Activated naive CD8-positive, alpha-beta T cell treated with anti-CD3 and anti-CD28 coated beads, Interleukin-2, amount 50 U/mL, for 24 hours (primary cell): ENCODE results near the gene PCDHGB4.
A peak's percentile ranks its signal among the peaks of the same experiment; 100 is the strongest.
"Not testable (repeated sequence)": the region's sequence is repeated elsewhere in the genome, so short reads cannot be mapped to it uniquely, and the experiment has no call there.

ENCODE experiments used
- ATAC-seq: fragments of 150-1000 bp; cut with Tn5 transposase; one replicate; pipeline ENCODE4 v1.10.0; 2021
- DNase-seq: peaks from one replicate; pipeline ENCODE4 v3.0.0; 2021
- H3K27ac Mint-ChIP-seq: one replicate; pipeline ENCODE4 v1.8.0; 2021; ENCODE audit warnings: mild to moderate bottlenecking, mixed read lengths
- H3K27me3 Mint-ChIP-seq: one replicate; pipeline ENCODE4 v1.8.0; 2021; ENCODE audit warnings: mixed read lengths
- H3K36me3 Mint-ChIP-seq: one replicate; pipeline ENCODE4 v1.8.0; 2021; ENCODE audit warnings: low read depth, mixed read lengths
- H3K4me1 Mint-ChIP-seq: one replicate; pipeline ENCODE4 v1.8.0; 2021; ENCODE audit warnings: mixed read lengths
- H3K4me3 Mint-ChIP-seq: one replicate; pipeline ENCODE4 v1.8.0; 2021; ENCODE audit warnings: mild to moderate bottlenecking, moderate library complexity, mixed read lengths
- H3K9me3 Mint-ChIP-seq: one replicate; pipeline ENCODE4 v1.8.0; 2021; ENCODE audit warnings: mixed read lengths

PCDHGB4 gene

DNA sequence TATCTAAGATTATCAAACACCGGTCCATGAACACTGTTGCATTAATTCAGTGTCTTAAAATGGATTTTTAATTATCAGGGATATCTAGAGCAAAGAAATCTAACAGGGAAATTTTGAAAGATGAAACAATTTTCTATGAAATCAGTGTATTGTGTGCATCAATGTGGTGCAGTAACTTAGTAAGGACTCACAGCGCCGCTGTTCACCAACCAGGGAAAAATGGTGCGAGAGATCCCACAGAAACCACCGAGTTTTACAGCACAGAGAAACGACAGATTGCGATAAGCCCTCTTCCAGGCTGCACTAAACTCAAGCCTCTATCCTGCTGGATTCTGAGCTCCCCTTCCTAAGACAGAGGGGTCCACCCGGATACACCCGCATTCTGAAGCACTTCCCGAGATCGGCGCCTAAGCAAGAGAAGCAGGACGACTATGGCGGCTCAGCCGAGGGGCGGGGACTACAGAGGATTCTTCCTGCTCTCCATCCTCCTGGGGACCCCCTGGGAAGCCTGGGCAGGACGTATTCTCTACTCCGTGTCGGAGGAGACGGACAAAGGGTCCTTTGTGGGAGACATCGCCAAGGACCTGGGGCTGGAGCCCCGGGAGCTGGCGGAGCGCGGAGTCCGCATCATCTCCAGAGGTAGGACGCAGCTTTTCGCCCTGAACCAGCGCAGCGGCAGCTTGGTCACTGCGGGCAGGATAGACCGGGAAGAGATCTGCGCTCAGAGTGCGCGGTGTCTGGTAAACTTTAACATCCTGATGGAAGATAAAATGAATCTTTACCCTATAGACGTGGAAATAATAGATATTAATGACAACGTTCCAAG, 4.8 kb upstream of the PCDHGB4 start, which contains the start of gene PCDHGA7:
Gene PCDHGA7 (plus strand): TSS at position 274 of the 826 bp plus-strand sequence. CDS start 158 bp downstream, at position 432.
- no peaks in the 10 kb centered on the region for H3K4me1 Mint-ChIP-seq
- peaks cover 18% of the 10 kb centered on the region for H3K36me3 Mint-ChIP-seq
- peaks cover 54% of the 10 kb centered on the region for H3K9me3 Mint-ChIP-seq
- peak within 1 kb of the TSS; percentile 55 for H3K4me3 Mint-ChIP-seq
- no peak for ATAC-seq
- H3K27me3 Mint-ChIP-seq: peaks cover 69% of the 10 kb centered on the region
- no peak for DNase-seq
- H3K27ac Mint-ChIP-seq: no peak within 1 kb of the TSS

DNA sequence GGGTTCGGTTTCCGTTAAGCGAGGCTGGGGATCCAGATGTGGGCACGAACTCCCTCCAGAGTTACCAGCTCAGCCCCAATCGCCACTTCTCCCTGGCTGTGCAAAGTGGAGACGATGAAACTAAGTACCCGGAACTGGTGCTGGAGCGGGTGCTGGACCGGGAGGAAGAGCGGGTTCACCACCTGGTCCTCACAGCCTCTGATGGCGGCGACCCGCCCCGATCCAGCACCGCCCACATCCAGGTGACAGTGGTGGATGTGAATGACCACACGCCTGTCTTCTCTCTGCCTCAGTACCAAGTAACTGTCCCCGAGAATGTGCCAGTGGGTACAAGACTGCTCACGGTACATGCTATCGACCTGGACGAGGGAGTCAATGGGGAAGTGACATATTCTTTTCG, 4.2 kb upstream of the PCDHGB4 start:
- Mint-ChIP-seq H3K4me1 (no peaks in the 10 kb centered on the region), H3K9me3 (peaks cover 55% of the 10 kb centered on the region), H3K36me3 (peaks cover 20% of the 10 kb centered on the region), H3K27ac (no peak overlapping the region), H3K4me3 (no peak overlapping the region), H3K27me3 (peaks cover 72% of the 10 kb centered on the region)
- DNase-seq: no peak
- ATAC-seq: no peak

DNA sequence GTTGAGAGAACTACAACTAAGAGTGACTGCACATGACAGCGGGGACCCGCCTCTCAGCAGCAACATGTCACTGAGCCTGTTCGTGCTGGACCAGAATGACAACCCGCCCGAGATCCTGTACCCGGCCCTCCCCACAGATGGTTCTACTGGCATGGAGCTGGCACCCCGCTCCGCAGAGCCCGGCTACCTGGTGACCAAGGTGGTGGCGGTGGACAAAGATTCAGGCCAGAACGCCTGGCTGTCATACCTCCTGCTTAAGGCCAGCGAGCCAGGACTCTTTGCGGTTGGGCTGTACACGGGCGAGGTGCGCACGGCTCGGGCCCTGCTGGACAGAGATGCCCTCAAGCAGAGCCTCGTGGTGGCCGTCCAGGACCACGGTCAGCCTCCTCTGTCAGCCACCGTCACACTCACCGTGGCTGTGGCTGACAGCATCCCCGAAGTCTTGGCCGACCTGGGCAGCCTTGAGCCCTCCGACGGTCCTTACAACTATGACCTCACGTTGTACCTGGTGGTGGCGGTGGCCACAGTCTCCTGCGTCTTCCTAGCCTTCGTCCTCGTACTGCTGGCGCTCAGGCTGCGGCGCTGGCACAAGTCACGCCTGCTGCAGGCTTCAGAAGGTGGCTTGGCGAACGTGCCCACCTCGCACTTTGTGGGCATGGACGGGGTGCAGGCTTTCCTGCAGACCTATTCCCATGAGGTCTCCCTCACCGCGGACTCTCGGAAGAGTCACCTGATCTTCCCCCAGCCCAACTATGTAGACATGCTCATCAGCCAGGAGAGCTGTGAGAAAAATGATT, 2.8 kb upstream of the PCDHGB4 start:
- no peak for ATAC-seq
- H3K27ac Mint-ChIP-seq: no peak overlapping the region
- no peak overlapping the region for H3K4me3 Mint-ChIP-seq
- no peak for DNase-seq
- peaks cover 73% of the 10 kb centered on the region for H3K27me3 Mint-ChIP-seq
- no peaks in the 10 kb centered on the region for H3K4me1 Mint-ChIP-seq
- H3K9me3 Mint-ChIP-seq: peaks cover 52% of the 10 kb centered on the region
- H3K36me3 Mint-ChIP-seq: peaks cover 24% of the 10 kb centered on the region

DNA sequence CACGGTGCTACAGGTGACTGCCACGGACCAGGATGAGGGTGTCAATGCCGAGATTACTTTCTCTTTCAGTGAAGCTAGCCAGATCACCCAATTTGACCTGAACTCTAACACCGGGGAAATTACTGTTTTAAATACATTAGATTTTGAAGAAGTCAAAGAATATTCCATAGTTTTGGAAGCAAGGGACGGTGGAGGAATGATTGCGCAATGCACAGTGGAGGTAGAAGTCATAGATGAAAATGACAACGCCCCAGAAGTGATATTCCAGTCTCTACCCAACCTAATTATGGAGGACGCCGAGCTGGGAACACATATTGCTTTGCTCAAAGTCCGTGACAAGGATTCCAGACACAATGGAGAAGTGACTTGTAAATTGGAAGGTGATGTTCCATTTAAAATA, 1.2 kb downstream of the PCDHGB4 start:
- no peak overlapping the region for H3K27ac Mint-ChIP-seq
- ATAC-seq (no peak), DNase-seq (no peak)
- H3K36me3 Mint-ChIP-seq: peaks cover 24% of the 10 kb centered on the region
- no peak overlapping the region for H3K4me3 Mint-ChIP-seq
- no peaks in the 10 kb centered on the region for H3K4me1 Mint-ChIP-seq
- H3K9me3 Mint-ChIP-seq: peaks cover 53% of the 10 kb centered on the region
- peaks cover 71% of the 10 kb centered on the region for H3K27me3 Mint-ChIP-seq

DNA sequence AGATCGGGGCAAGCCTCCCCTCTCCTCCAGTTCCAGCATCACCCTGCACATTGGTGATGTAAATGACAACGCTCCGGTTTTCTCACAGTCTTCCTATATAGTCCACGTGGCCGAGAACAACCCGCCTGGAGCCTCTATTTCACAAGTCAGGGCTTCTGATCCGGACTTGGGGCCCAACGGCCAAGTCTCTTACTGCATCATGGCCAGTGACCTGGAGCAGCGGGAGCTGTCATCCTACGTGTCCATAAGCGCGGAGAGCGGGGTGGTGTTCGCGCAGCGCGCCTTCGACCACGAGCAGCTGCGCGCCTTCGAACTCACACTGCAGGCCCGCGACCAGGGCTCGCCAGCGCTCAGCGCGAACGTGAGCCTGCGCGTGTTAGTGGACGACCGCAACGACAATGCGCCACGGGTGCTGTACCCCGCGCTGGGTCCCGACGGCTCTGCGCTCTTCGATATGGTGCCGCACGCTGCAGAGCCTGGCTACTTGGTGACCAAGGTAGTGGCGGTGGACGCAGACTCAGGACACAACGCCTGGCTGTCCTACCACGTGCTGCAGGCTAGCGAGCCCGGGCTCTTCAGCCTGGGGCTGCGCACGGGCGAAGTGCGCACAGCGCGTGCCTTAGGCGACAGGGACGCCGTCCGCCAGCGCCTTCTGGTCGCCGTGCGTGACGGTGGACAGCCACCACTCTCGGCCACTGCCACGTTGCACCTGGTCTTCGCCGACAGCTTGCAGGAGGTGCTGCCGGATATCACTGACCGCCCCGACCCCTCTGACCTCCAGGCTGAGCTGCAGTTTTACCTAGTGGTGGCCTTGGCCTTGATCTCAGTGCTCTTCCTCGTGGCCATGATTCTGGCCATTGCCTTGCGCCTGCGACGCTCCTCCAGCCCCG, 1.9 kb downstream of the PCDHGB4 start:
- DNase-seq (no peak), ATAC-seq (no peak)
- no peaks in the 10 kb centered on the region for H3K4me1 Mint-ChIP-seq
- peaks cover 72% of the 10 kb centered on the region for H3K27me3 Mint-ChIP-seq
- H3K9me3 Mint-ChIP-seq: peaks cover 52% of the 10 kb centered on the region
- H3K27ac Mint-ChIP-seq: no peak overlapping the region
- H3K4me3 Mint-ChIP-seq: no peak overlapping the region
- peaks cover 23% of the 10 kb centered on the region for H3K36me3 Mint-ChIP-seq

DNA sequence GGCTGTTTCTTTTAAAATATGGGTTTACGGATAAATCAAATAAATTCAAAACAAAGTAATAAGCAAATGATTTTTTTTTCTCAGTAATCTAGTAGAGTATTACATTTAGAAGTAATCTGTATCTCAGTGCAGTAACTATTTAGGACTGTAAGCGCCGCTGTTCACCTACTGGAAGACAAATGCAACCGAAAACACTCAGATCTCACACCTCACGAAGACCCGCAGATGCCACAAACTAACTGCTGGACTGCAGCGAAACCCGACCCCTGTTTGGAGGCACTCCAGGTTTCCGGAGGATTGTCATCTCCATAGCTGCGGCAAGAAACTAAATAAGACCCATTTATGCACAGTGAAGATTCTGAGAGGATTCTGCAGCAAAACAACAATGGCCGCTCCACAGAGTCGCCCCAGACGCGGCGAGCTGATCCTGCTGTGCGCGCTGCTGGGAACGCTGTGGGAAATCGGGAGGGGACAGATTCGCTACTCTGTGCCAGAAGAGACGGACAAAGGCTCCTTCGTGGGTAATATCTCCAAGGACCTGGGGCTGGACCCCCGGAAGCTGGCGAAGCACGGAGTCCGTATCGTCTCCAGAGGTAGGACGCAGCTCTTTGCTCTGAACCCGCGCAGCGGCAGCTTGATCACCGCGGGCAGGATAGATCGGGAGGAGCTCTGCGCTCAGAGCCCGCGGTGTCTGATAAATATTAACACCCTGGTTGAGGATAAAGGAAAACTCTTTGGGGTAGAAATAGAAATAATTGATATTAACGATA, 5.1 kb downstream of the PCDHGB4 start, which contains the start of gene PCDHGA8:
Gene PCDHGA8 (plus strand): TSS at position 205 of the 770 bp plus-strand sequence. CDS start 181 bp downstream, at position 386.
- no peak for DNase-seq

DNA sequence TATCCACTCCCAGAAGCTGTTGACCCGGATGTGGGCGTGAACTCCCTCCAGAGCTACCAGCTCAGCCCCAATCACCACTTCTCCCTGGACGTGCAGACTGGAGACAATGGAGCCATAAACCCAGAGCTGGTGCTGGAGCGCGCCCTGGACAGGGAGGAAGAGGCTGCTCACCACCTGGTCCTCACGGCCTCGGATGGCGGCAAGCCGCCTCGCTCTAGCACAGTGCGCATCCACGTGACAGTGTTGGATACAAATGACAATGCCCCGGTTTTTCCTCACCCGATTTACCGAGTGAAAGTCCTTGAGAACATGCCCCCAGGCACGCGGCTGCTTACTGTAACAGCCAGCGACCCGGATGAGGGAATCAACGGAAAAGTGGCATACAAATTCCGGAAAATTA, 5.8 kb downstream of the PCDHGB4 start:
- Mint-ChIP-seq H3K27me3 (peaks cover 69% of the 10 kb centered on the region), H3K4me3 (no peak overlapping the region), H3K4me1 (no peaks in the 10 kb centered on the region), H3K36me3 (peaks cover 20% of the 10 kb centered on the region), H3K27ac (no peak overlapping the region), H3K9me3 (peaks cover 41% of the 10 kb centered on the region)
- DNase-seq: no peak
- ATAC-seq: no peak

More for the DNA sequence above, 5.1 kb downstream of the PCDHGB4 start, which contains the start of gene PCDHGA8:
- Mint-ChIP-seq H3K4me1 (no peaks in the 10 kb centered on the region), H3K9me3 (peaks cover 41% of the 10 kb centered on the region), H3K27me3 (peaks cover 69% of the 10 kb centered on the region), H3K36me3 (peaks cover 22% of the 10 kb centered on the region), H3K27ac (no peak within 1 kb of the TSS), H3K4me3 (no peak within 1 kb of the TSS)
- ATAC-seq: no peak

DNA sequence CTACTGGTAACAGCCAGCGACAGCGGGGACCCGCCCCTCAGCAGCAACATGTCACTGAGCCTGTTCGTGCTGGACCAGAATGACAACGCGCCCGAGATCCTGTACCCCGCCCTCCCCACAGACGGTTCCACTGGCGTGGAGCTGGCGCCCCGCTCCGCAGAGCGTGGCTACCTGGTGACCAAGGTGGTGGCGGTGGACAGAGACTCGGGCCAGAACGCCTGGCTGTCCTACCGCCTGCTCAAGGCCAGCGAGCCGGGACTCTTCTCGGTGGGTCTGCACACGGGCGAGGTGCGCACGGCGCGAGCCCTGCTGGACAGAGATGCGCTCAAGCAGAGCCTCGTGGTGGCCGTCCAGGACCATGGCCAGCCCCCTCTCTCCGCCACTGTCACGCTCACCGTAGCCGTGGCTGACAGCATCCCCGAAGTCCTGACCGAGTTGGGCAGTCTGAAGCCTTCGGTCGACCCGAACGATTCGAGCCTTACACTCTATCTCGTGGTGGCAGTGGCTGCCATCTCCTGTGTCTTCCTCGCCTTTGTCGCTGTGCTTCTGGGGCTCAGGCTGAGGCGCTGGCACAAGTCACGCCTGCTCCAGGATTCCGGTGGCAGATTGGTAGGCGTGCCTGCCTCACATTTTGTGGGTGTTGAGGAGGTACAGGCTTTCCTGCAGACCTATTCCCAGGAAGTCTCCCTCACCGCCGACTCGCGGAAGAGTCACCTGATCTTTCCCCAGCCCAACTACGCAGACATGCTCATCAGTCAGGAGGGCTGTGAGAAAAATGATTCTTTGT, 7.1 kb downstream of the PCDHGB4 start:
- peaks cover 69% of the 10 kb centered on the region for H3K27me3 Mint-ChIP-seq
- not testable (repeated sequence) for DNase-seq, H3K4me3 Mint-ChIP-seq, H3K27ac Mint-ChIP-seq, H3K4me1 Mint-ChIP-seq, ATAC-seq
- peaks cover 18% of the 10 kb centered on the region for H3K36me3 Mint-ChIP-seq
- peaks cover 41% of the 10 kb centered on the region for H3K9me3 Mint-ChIP-seq

DNA sequence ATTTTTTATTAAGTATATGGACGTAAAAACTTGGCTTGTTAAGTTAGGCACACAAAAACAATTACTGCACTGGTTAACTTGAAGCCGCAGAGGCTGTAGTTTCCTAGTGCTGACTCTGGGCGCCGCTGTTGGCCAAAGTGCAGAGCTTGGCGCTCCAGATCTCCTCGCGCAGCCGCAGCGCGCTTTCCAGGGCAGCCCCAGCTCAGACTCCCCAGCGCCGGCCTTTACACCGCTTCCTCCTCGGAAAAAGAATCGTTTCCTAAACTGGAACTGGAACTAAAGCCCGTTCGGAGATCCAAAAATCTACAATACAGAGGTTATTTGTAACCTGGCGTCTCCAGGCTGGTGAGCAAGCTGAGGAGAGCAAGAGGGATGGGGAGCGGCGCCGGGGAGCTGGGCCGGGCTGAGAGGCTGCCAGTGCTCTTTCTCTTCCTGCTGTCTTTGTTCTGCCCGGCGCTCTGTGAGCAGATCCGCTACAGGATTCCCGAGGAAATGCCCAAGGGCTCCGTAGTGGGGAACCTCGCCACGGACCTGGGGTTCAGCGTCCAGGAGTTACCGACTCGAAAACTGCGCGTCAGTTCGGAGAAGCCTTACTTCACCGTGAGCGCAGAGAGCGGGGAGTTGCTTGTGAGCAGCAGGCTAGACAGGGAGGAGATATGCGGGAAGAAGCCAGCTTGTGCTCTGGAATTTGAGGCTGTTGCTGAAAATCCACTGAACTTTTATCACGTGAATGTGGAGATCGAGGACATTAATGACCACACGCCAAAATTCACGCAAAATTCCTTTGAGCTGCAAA, 10.5 kb downstream of the PCDHGB4 start, which contains the start of gene PCDHGB5:
Gene PCDHGB5 (plus strand): TSS at position 192 of the 796 bp plus-strand sequence. CDS start 181 bp downstream, at position 373.
- H3K4me1 Mint-ChIP-seq, DNase-seq, H3K27ac Mint-ChIP-seq: not testable (repeated sequence)
- H3K4me3 Mint-ChIP-seq: peak within 1 kb of the TSS; percentile 42
- ATAC-seq: peak; percentile 54
- H3K36me3 Mint-ChIP-seq: peaks cover 17% of the 10 kb centered on the region
- peaks cover 29% of the 10 kb centered on the region for H3K9me3 Mint-ChIP-seq
- peaks cover 64% of the 10 kb centered on the region for H3K27me3 Mint-ChIP-seq

DNA sequence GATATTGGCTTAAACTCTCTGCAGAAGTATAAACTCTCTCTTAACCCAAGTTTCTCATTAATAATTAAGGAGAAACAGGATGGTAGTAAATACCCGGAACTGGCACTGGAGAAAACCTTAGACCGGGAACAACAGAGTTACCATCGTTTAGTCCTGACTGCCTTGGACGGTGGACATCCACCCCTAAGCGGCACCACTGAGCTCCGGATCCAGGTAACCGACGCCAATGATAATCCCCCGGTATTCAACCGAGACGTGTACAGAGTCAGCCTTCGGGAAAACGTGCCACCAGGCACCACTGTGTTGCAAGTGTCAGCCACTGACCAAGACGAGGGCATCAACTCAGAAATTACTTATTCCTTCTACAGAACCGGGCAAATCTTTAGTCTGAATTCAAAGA, 11.1 kb downstream of the PCDHGB4 start:
- no peak overlapping the region for H3K4me3 Mint-ChIP-seq
- peaks cover 16% of the 10 kb centered on the region for H3K36me3 Mint-ChIP-seq
- ATAC-seq: no peak
- no peaks in the 10 kb centered on the region for H3K4me1 Mint-ChIP-seq
- H3K9me3 Mint-ChIP-seq: peaks cover 27% of the 10 kb centered on the region
- H3K27me3 Mint-ChIP-seq: peaks cover 64% of the 10 kb centered on the region
- no peak overlapping the region for H3K27ac Mint-ChIP-seq
- no peak for DNase-seq

DNA sequence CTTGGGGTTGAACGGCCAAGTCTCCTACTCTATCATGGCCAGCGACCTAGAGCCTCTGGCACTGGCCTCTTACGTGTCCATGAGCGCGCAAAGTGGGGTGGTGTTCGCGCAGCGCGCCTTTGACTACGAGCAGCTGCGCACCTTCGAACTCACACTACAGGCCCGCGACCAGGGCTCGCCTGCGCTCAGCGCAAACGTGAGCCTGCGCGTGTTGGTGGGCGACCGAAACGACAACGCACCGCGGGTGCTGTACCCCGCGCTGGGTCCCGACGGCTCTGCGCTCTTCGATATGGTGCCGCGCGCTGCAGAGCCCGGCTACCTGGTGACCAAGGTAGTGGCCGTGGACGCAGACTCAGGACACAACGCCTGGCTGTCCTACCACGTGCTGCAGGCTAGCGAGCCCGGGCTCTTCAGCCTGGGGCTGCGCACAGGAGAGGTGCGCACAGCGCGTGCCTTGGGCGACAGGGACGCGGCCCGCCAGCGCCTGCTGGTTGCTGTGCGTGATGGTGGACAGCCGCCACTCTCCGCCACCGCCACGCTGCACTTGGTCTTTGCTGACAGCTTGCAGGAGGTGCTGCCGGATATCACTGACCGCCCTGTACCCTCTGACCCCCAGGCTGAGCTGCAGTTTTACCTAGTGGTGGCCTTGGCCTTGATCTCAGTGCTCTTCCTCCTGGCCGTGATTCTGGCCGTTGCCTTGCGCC, 12.2 kb downstream of the PCDHGB4 start:
- H3K27me3 Mint-ChIP-seq: peaks cover 67% of the 10 kb centered on the region

More for the DNA sequence above, 12.2 kb downstream of the PCDHGB4 start:
- DNase-seq (no peak), ATAC-seq (no peak)
- no peak overlapping the region for H3K27ac Mint-ChIP-seq
- H3K4me1 Mint-ChIP-seq: no peaks in the 10 kb centered on the region
- H3K36me3 Mint-ChIP-seq: peaks cover 14% of the 10 kb centered on the region
- H3K9me3 Mint-ChIP-seq: peaks cover 24% of the 10 kb centered on the region
- no peak overlapping the region for H3K4me3 Mint-ChIP-seq
